Ascending aorta (tissue), 2 donors: ENCODE results near the gene FKBP4. TPM values are rescaled to one million over a fixed set of nuclear protein-coding genes. Genes with fewer than 3 reads are reported as not detected.

Experiments used
- DNase-seq, 2 donors: peaks; one replicate each; pipeline ENCODE4 v3.0.0-alpha.2; 2019; ENCODE audit warnings: low spot score in 2 of 2
- H3K27ac ChIP-seq, 2 donors: fragments of 200-600 bp; sonication (generic); one replicate each; pipeline ENCODE4 v1.5.1; 2016 to 2017; ENCODE audit warnings: mild to moderate bottlenecking in 1 of 2
- H3K27me3 ChIP-seq: fragments of 200-600 bp; sonication (generic); one replicate; pipeline ENCODE4 v1.5.1; 2017
- H3K36me3 ChIP-seq, 2 donors: fragments of 200-600 bp; sonication (generic); one replicate each; pipeline ENCODE4 v1.5.1; 2016
- H3K4me1 ChIP-seq, 2 donors: fragments of 200-600 bp; sonication (generic); one replicate each; pipeline ENCODE4 v1.5.1; 2016 to 2017; ENCODE audit warnings: mild to moderate bottlenecking in 1 of 2
- H3K4me3 ChIP-seq, 2 donors: fragments of 200-600 bp; sonication (generic); one replicate each; pipeline ENCODE4 v1.5.1; 2016 to 2017; ENCODE audit warnings: mild to moderate bottlenecking in 1 of 2
- H3K9me3 ChIP-seq, 2 donors: fragments of 200-600 bp; sonication (generic); one replicate each; pipeline ENCODE4 v1.5.1; 2016
- intact Hi-C: fragments of 100-400 bp; cut with DNase I; formaldehyde crosslinking; loops from one replicate; pipeline ENCODE4 v1.15.1; 2023
- total RNA-seq: library from RNA; depleted of rRNA; stranded (reverse); fragments of >200 nt; gene quantifications from one replicate; pipeline ENCODE4 v1.1.0, GENCODE V29; 2016
- TF ChIP-seq, protein P1 (sequence below), 3 experiments: fragments of 200-600 bp in 2 of 3; fragments of 450-650 bp in 1 of 3; sonication (generic) in 2 of 3; IDR thresholded peaks; one replicate each; pipeline ENCODE4 v1.5.1; 2016 to 2019; ENCODE audit warnings: antibody characterized with exemption in 3 of 3, mild to moderate bottlenecking in 1 of 3, moderate library complexity in 1 of 3

Gene FKBP4, protein sequence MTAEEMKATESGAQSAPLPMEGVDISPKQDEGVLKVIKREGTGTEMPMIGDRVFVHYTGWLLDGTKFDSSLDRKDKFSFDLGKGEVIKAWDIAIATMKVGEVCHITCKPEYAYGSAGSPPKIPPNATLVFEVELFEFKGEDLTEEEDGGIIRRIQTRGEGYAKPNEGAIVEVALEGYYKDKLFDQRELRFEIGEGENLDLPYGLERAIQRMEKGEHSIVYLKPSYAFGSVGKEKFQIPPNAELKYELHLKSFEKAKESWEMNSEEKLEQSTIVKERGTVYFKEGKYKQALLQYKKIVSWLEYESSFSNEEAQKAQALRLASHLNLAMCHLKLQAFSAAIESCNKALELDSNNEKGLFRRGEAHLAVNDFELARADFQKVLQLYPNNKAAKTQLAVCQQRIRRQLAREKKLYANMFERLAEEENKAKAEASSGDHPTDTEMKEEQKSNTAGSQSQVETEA
- 36.3 TPM for total RNA-seq

DNA sequence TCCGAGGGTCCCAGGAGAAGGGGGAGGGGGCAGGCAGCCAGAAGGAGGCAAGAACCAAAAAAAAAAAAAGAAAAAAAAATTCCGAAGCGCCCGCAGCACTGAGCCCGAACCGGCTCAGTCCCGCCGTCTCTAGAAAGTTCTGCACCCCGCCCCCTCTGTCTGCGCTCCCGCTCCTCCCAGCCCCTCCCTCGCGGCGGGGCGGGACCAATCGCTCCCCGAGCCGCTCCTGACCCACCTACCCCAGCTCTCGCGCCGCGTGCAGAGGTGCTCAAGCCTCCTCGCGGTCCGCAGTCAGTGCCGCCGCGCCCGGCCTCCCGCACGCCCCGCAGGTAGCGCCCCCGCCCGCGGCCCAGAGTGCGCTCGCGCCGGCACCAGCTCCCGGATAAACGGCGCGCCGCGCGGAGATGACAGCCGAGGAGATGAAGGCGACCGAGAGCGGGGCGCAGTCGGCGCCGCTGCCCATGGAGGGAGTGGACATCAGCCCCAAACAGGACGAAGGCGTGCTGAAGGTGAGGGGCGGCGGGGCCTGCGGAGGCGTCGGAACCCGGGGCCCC is at the start of gene FKBP4:
FKBP4 (plus strand) TSS at position 235 of the 554 bp plus-strand sequence; CDS start at position 405, 170 bp downstream.
- H3K4me1 ChIP-seq: peaks cover 13 to 19% of the 10 kb centered on the region in 2 donors
- intact Hi-C loops: loop anchor here (2.0 kb wide), 1 partner anchor 18 kb away; the partner anchor contains the start of gene ITFG2
- peak within 1 kb of the TSS; percentile 64 to 88 for H3K27ac ChIP-seq
- TF ChIP-seq, protein P1, sequence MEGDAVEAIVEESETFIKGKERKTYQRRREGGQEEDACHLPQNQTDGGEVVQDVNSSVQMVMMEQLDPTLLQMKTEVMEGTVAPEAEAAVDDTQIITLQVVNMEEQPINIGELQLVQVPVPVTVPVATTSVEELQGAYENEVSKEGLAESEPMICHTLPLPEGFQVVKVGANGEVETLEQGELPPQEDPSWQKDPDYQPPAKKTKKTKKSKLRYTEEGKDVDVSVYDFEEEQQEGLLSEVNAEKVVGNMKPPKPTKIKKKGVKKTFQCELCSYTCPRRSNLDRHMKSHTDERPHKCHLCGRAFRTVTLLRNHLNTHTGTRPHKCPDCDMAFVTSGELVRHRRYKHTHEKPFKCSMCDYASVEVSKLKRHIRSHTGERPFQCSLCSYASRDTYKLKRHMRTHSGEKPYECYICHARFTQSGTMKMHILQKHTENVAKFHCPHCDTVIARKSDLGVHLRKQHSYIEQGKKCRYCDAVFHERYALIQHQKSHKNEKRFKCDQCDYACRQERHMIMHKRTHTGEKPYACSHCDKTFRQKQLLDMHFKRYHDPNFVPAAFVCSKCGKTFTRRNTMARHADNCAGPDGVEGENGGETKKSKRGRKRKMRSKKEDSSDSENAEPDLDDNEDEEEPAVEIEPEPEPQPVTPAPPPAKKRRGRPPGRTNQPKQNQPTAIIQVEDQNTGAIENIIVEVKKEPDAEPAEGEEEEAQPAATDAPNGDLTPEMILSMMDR (IDR thresholded peaks at IDR 0.05): no peak
- H3K36me3 ChIP-seq: peaks cover 21 to 25% of the 10 kb centered on the region in 2 donors
- no peaks in the 10 kb centered on the region for H3K9me3 ChIP-seq
- H3K27me3 ChIP-seq: no peaks in the 10 kb centered on the region
- peak within 1 kb of the TSS; percentile 82 to 84 for H3K4me3 ChIP-seq
- DNase-seq: peak; percentile 65 to 95

DNA sequence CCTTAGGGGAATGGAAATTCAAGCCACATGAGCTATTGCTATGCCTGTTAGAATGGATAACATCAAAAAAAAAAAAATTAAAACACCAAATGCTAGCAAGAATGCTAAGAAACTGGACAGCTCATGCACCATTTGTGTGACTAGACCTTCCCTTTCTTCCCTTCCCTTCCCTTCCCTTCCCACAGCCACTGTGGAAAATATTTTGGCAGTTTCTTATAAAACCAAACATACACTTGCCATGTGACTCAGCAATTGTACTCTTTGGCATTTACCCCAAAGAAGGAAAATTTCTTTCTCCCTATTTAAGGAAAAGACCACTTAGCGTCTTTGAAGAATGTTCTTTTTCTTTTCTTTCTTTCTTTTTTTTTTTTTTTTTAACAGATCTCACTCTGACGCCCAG is 49.1 kb upstream of the FKBP4 start:
- intact Hi-C loops: no loop called here
- no peaks in the 10 kb centered on the region for H3K36me3 ChIP-seq
- no peaks in the 10 kb centered on the region for H3K4me1 ChIP-seq
- no peak overlapping the region for H3K27ac ChIP-seq
- TF ChIP-seq, protein P1 (IDR thresholded peaks at IDR 0.05): no peak
- H3K4me3 ChIP-seq: no peak overlapping the region
- no peak for DNase-seq
- H3K9me3 ChIP-seq: no peaks in the 10 kb centered on the region
- no peaks in the 10 kb centered on the region for H3K27me3 ChIP-seq

DNA sequence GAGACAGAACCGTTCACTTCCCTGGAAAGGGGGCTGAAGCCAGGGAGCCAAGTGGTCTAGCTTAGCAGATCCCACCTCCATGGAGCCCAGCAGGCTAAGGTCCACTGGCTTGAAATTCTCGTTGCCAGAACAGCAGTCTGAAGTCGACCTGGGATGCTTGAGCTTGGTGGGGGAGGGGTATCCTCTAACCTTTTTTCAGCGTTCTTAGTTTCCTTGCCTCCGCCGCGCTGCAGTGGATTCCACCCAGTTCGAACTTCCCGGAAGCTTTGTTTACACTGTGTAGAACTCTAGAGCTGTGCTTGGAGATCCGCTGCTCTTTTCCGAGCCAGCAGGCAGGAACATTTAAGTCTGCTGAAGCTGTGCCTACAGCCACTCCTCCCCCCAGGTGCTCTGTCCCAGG is 45.2 kb upstream of the FKBP4 start:
- H3K9me3 ChIP-seq: no peaks in the 10 kb centered on the region
- TF ChIP-seq, protein P1 (IDR thresholded peaks at IDR 0.05): no peak
- no peak overlapping the region for H3K4me3 ChIP-seq
- H3K4me1 ChIP-seq: no peaks in the 10 kb centered on the region
- no peaks in the 10 kb centered on the region for H3K27me3 ChIP-seq
- H3K36me3 ChIP-seq: no peaks in the 10 kb centered on the region
- intact Hi-C loops: no loop called here
- DNase-seq: no peak
- H3K27ac ChIP-seq: no peak overlapping the region

DNA sequence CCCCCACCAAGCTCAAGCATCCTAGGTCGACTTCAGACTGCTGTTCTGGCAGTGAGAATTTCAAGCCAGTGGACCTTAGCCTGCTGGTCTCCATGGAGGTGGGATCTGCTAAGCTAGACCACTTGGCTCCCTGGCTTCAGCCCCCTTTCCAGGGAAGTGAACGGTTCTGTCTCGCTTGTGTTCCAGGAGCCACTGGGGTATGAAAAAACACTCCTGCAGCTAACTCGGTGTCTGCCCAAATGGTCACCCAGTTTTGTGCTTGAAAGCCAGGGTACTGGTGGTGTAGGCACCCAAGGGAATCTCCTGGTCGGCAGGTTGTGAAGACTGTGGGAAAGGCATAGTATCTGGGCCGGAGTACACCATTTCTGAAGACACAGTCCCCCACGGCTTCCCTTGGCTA is 44.6 kb upstream of the FKBP4 start:
- TF ChIP-seq, protein P1 (IDR thresholded peaks at IDR 0.05): no peak
- Histone ChIP-seq H3K4me3 (no peak overlapping the region), H3K36me3 (no peaks in the 10 kb centered on the region), H3K27me3 (no peaks in the 10 kb centered on the region), H3K4me1 (no peaks in the 10 kb centered on the region), H3K9me3 (no peaks in the 10 kb centered on the region), H3K27ac (no peak overlapping the region)
- no peak for DNase-seq
- intact Hi-C loops: no loop called here

DNA sequence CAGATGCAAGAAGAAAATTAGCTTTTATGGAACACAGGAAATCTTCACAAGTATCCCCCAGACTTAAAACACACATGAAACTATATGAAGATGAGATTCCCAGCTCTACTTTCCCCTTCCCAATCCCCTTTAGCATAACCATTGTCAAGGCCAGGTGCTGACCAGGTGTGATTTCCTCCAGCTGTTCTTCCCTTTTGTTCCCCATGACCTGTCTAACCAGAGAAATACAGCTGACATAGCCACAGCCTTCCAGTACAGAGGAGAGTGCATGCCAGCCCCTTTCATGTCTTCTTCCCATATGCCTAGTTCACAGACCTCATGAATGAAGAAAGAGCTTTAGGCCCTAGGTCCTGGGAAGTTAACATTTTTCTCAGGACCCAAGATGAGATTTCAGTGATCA is 43.5 kb upstream of the FKBP4 start:
- no peak overlapping the region for H3K4me3 ChIP-seq
- DNase-seq: no peak
- H3K36me3 ChIP-seq: no peaks in the 10 kb centered on the region
- H3K27ac ChIP-seq: no peak overlapping the region
- intact Hi-C loops: no loop called here
- H3K9me3 ChIP-seq: no peaks in the 10 kb centered on the region
- H3K27me3 ChIP-seq: no peaks in the 10 kb centered on the region
- H3K4me1 ChIP-seq: no peaks in the 10 kb centered on the region
- TF ChIP-seq, protein P1 (IDR thresholded peaks at IDR 0.05): no peak
